Colonic mucosa (tissue), 4 donors: ENCODE measurements around the gene CCL14. TPM values are rescaled to one million over a fixed set of nuclear protein-coding genes. Genes with fewer than 3 reads are reported as not detected.

ENCODE experiments used
- DNase-seq: peaks from one replicate; pipeline ENCODE4 v3.0.0-alpha.2; 2020
- H3K27ac ChIP-seq: fragments of 200-600 bp; one replicate; pipeline ENCODE4 v1.8.0; 2021
- H3K27me3 ChIP-seq: fragments of 200-600 bp; one replicate; pipeline ENCODE4 v1.8.0; 2021
- H3K36me3 ChIP-seq: fragments of 200-600 bp; one replicate; pipeline ENCODE4 v1.8.0; 2021
- H3K4me1 ChIP-seq: fragments of 200-600 bp; one replicate; pipeline ENCODE4 v1.8.0; 2021; ENCODE audit warnings: mild to moderate bottlenecking
- H3K4me3 ChIP-seq: fragments of 200-600 bp; one replicate; pipeline ENCODE4 v1.8.0; 2021
- H3K9ac ChIP-seq, 2 donors: one replicate each; pipeline ENCODE4 v1.7.0; 2013; ENCODE audit warnings: control low read depth in 2 of 2, low read depth in 2 of 2, low read length in 2 of 2
- H3K9me3 ChIP-seq: fragments of 200-600 bp; one replicate; pipeline ENCODE4 v1.8.0; 2021
- CTCF ChIP-seq: fragments of 200-600 bp; IDR thresholded peaks from one replicate; pipeline ENCODE4 v1.8.0; 2022; ENCODE audit warnings: antibody characterized with exemption, mild to moderate bottlenecking
- intact Hi-C: fragments of 100-400 bp; cut with DNase I; formaldehyde crosslinking; loops from one replicate; pipeline ENCODE4 v1.14.1; 2022
- total RNA-seq, 2 donors: library from RNA; stranded (reverse); fragmentation: NEBNext Ultra II Directional in 1 of 2; extraction: Animal tissue kit (Norgen Biotek cat#: 25700) in 1 of 2; gene quantifications; one replicate each; pipeline ENCODE4 v1.2.1, GENCODE V29; 2021
- donor health status: healthy.
- donor health status: DM: no; HTN: no; CAD: no.
- donor health status: DM: no; HTN: no; CAD: no.

Gene CCL14
- 1 to 10 TPM; 1.3 to 2.4 TPM for total RNA-seq

DNA sequence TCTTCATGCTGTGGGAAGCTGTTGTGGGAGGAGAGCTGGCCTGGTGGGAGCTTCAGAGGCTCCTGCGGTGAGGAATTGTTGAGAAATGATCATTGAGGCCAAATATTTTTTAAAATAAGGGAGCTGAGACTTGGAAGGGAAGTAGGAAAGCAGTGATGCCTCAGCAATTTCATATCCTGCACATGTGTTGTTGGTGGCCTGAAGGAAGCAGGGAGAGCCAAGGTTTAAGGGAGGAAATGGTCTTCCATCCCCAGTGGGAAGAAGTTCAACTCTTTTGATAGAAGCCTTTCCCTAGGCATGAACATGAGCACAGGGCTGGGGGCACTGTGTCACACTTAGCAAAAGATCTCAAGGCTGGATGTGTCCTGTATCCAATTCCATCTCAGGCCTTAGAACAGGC lies at the start of gene CCL14:
CCL14 (minus strand) TSS at position 87 of the 400 bp plus-strand sequence; CDS start at position 7, 80 bp downstream.
- no peak for TF ChIP-seq CTCF
- Histone ChIP-seq H3K27me3 (no peaks in the 10 kb centered on the region), H3K4me3 (no peak within 1 kb of the TSS), H3K36me3 (no peaks in the 10 kb centered on the region), H3K9me3 (no peaks in the 10 kb centered on the region), H3K4me1 (no peaks in the 10 kb centered on the region), H3K9ac (no peak within 1 kb of the TSS), H3K27ac (no peak within 1 kb of the TSS)
- intact Hi-C loops: no loop called here
- no peak for DNase-seq

DNA sequence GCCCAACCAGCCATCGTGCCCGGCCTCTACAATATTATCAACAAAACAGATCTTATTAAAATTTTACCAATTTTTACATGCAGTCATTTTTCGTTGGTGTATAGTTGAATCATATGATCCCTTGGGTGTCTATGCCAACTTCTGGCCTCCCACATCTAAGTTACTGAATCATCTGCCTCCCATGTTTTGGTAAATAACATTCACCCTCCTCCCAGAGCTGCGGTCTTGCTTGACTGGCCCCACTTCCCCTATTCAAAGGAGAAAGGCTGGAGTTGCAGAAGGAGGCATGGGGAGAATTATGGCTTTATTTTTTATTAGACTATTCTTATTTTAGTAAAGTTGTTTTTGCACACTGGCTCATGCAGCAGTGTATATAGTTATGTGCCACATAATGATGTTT lies 49.7 kb upstream of the CCL14 start:
- DNase-seq: no peak
- Histone ChIP-seq H3K27ac (no peak overlapping the region), H3K9me3 (no peaks in the 10 kb centered on the region), H3K27me3 (no peaks in the 10 kb centered on the region), H3K4me3 (no peak overlapping the region), H3K9ac (no peak overlapping the region), H3K4me1 (no peaks in the 10 kb centered on the region), H3K36me3 (no peaks in the 10 kb centered on the region)
- intact Hi-C loops: no loop called here
- TF ChIP-seq CTCF: no peak

DNA sequence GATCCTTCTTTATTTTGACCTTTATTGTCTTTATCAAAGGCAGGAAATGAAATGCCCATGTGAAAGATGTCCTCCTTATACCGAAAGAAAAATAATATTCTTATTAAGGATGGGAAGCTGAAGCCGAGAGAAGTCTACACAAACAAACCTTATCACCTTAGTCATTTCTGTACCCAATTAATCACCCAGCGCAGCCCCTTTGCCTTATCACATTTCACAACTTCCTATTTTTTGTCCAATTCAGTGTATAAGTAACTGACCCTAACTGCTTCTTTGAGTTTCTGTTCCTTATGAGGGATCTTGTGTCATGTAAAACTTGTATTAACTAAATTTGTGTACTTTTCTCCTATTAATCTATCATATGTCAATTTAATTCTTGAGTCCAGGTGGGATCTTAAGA lies 47.6 kb upstream of the CCL14 start:
- TF ChIP-seq CTCF: no peak
- DNase-seq: no peak
- Histone ChIP-seq H3K4me3 (no peak overlapping the region), H3K9ac (no peak overlapping the region), H3K27ac (no peak overlapping the region), H3K27me3 (no peaks in the 10 kb centered on the region), H3K9me3 (no peaks in the 10 kb centered on the region), H3K36me3 (no peaks in the 10 kb centered on the region), H3K4me1 (no peaks in the 10 kb centered on the region)
- intact Hi-C loops: no loop called here

DNA sequence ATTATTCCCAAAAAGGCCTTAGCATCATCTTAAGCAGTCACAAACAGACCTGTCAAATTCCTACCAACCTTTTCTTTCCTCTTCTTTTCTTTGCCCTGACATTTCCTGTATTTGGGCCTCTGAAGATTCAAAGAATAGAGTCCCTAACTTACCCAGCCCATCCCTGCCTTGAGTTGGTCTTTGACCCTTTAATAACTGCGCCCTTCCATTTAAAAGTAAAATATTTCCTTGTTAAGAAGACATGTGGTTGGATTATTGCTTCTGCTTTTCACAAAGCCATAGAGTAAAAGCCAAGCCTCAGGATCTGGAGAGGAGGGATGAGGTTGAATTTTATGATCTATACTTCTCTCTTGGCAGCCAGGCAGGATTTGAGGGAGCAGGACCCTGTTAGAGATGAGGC lies 44.4 kb upstream of the CCL14 start:
- Histone ChIP-seq H3K9ac (no peak overlapping the region), H3K4me1 (no peaks in the 10 kb centered on the region), H3K4me3 (no peak overlapping the region), H3K27ac (peak overlapping the region; percentile 58), H3K9me3 (no peaks in the 10 kb centered on the region), H3K36me3 (no peaks in the 10 kb centered on the region), H3K27me3 (no peaks in the 10 kb centered on the region)
- no peak for DNase-seq
- intact Hi-C loops: no loop called here
- TF ChIP-seq CTCF: no peak

DNA sequence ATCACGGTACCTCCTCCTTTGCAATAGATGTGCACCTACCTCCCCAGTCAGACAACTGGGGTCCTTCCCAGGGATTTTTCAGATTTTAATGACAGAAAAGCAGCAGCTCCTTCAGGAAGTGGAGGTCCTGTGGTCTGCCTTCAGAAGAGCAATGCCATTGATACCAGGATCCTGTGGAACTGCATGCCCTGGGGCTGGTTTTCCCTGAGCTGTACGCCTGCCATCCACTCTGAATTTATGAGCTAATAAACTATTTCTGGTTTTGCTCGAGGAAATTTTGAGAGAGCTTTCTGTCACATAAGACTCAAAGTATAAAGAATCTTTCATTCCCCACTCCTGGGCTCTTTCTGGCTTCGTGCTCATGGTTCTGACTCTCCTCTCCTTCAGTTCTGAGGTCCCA lies 41.2 kb upstream of the CCL14 start:
- intact Hi-C loops: no loop called here

More for the DNA sequence above, 41.2 kb upstream of the CCL14 start:
- TF ChIP-seq CTCF: no peak
- DNase-seq: no peak
- no peaks in the 10 kb centered on the region for H3K9me3 ChIP-seq
- no peak overlapping the region for H3K27ac ChIP-seq
- no peaks in the 10 kb centered on the region for H3K27me3 ChIP-seq
- no peak overlapping the region for H3K4me3 ChIP-seq
- no peaks in the 10 kb centered on the region for H3K36me3 ChIP-seq
- H3K9ac ChIP-seq: no peak overlapping the region
- H3K4me1 ChIP-seq: no peaks in the 10 kb centered on the region
